K562 (cell line): ENCODE results near the gene RBSN. TPM values are rescaled to one million over a fixed set of nuclear protein-coding genes. Genes with fewer than 3 reads are reported as not detected.

Experiments used
- MGA ChIP-seq: fragments of 450-650 bp; IDR thresholded peaks from 2 replicates; pipeline ENCODE4 v1.6.1; 2016; ENCODE audit warnings: mild to moderate bottlenecking, moderate library complexity
- SAFB2 ChIP-seq: fragments of 200-400 bp; formaldehyde crosslinking; IDR thresholded peaks from 2 replicates; pipeline ENCODE4 v1.6.1; 2018; ENCODE audit warnings: borderline replicate concordance, low read length, low read depth, moderate library complexity; ENCODE audit not compliant: severe bottlenecking
- SNRNP70 ChIP-seq: fragments of 200-400 bp; formaldehyde crosslinking; optimal IDR thresholded peaks from 2 replicates; pipeline ENCODE3; 2017; ENCODE audit warnings: low read depth, low read length
- TBL1XR1 ChIP-seq, 2 experiments: IDR thresholded peaks; 2 replicates each; pipeline ENCODE4 v1.6.1; 2012; ENCODE audit warnings: improper control_type of control experiment in 2 of 2, low read length in 2 of 2, mild to moderate bottlenecking in 1 of 2
- TRIM28 ChIP-seq: fragments of 450-650 bp; IDR thresholded peaks from 2 replicates; pipeline ENCODE4 v1.6.1; 2017
- ZFP36 ChIP-seq: fragments of 150-350 bp; IDR thresholded peaks from 2 replicates; pipeline ENCODE4 v1.6.1; 2018; ENCODE audit warnings: low read length, low read depth; ENCODE audit not compliant: partially characterized antibody
- ZNF239 ChIP-seq: fragments of 250-450 bp; sonication (Bioruptor Pico); IDR thresholded peaks from 2 replicates; pipeline ENCODE4 v1.4.0; 2020; ENCODE audit warnings: mild to moderate bottlenecking
- ZNF408 ChIP-seq: fragments of 250-450 bp; sonication (Bioruptor Pico); IDR thresholded peaks from 2 replicates; pipeline ENCODE4 v1.4.0; 2020; ENCODE audit warnings: low read depth, mild to moderate bottlenecking, moderate library complexity
- ZNF699 ChIP-seq: fragments of 250-450 bp; sonication (Bioruptor Pico); IDR thresholded peaks from 2 replicates; pipeline ENCODE4 v1.8.0; 2021; ENCODE audit warnings: mild to moderate bottlenecking, moderate library complexity; ENCODE audit not compliant: insufficient replicate concordance
- polyA plus RNA-seq, 8 experiments: library from polyadenylated mRNA; depleted of rRNA in 4 of 8; stranded (reverse) in 5 of 8; unstranded in 3 of 8; fragments of >200 nt; fragmentation: Nextera tagmentation in 2 of 8; fragmentation: Illumina TruSeq in 1 of 8; extraction: Ambion mirVana in 2 of 8; extraction: Trizol in 1 of 8; gene quantifications; 2 replicates each; pipeline versions ENCODE4 v1.2.1 to v1.2.3, GENCODE V29; 2011 to 2014; ENCODE audit warnings: inconsistent platforms in 1 of 8, missing spikeins in 1 of 8
- total RNA-seq, 7 experiments: library from RNA; depleted of rRNA in 6 of 7; stranded (reverse); fragments of >200 nt in 6 of 7; fragmentation: Illumina TruSeq in 2 of 7; extraction: Trizol in 2 of 7; gene quantifications; 2 replicates each; pipeline versions ENCODE4 v1.2.1 to v1.2.3, GENCODE V29; 2011 to 2021; ENCODE audit warnings: low replicate concordance in 1 of 7
- TF ChIP-seq, protein P1 (sequence below): fragments of 450-650 bp; formaldehyde crosslinking; IDR thresholded peaks from 2 replicates; pipeline ENCODE4 v1.4.0; 2020; ENCODE audit warnings: mild to moderate bottlenecking
- TF ChIP-seq, protein P2 (sequence below): fragments of 250-450 bp; sonication (Bioruptor Pico); IDR thresholded peaks from 2 replicates; pipeline ENCODE4 v1.8.0; 2022; ENCODE audit warnings: inconsistent platforms

The RBSN gene
- total and polyA plus RNA-seq, 9 of the 15 experiments (the other 6 are each of a cell fraction or from before 2014, with no cell fraction given), result 2.9 to 19.6 (median 15.0) TPM

DNA sequence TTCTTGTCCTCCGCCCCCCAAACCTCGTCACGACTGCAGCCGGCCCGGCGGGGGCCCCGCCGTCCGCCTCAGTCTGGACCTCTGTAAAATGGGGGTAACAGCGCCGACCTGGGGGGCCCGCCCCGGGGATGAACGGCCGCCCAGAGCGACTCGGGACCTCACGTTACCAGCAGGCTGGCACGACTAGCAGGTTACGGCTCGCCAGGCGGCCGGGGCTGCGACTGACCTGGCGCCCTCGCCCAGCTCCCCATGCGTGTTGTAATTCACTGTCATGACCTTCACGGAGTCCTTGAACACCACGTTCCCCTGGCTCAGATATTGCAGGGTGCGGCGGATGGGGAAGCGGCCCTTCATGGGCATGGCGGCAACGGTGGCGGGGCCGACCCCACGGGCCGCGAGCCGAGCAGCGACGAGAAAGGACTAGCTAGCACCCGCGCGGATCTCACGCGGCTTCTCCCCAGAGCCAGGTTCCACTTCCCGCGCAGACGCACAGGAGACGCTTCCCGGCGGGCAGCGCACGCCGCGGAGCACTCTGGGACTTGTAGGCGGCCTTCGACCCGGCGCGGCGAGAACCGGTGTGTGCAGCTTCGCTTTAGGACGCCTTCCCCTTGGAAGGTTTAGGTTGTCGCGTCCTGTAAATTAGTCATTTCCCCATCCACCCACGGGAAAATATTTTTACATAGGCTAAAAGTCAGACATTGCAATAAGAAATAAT, 34.0 kb downstream of the RBSN start, which contains the start of gene MRPS25 (continued):
- TF ChIP-seq MGA (peak; percentile 93), ZNF408 (CRISPR knock-in tag) (no peak), ZFP36 (no peak), TBL1XR1 (IDR thresholded peaks at IDR 0.05; ENCODE audit: low read length in 2 of 2) (0 out of 4 replicates have a peak, but pooled peaks of 1 of the 2 experiments have one; percentile 23), SAFB2 (no peak), SNRNP70 (no peak), TRIM28 (no peak), ZNF239 (CRISPR knock-in tag) (no peak), ZNF699 (CRISPR knock-in tag) (no peak)
- TF ChIP-seq, protein P1, sequence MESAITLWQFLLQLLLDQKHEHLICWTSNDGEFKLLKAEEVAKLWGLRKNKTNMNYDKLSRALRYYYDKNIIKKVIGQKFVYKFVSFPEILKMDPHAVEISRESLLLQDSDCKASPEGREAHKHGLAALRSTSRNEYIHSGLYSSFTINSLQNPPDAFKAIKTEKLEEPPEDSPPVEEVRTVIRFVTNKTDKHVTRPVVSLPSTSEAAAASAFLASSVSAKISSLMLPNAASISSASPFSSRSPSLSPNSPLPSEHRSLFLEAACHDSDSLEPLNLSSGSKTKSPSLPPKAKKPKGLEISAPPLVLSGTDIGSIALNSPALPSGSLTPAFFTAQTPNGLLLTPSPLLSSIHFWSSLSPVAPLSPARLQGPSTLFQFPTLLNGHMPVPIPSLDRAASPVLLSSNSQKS (CRISPR knock-in tag), result no peak
- TF ChIP-seq, protein P2, sequence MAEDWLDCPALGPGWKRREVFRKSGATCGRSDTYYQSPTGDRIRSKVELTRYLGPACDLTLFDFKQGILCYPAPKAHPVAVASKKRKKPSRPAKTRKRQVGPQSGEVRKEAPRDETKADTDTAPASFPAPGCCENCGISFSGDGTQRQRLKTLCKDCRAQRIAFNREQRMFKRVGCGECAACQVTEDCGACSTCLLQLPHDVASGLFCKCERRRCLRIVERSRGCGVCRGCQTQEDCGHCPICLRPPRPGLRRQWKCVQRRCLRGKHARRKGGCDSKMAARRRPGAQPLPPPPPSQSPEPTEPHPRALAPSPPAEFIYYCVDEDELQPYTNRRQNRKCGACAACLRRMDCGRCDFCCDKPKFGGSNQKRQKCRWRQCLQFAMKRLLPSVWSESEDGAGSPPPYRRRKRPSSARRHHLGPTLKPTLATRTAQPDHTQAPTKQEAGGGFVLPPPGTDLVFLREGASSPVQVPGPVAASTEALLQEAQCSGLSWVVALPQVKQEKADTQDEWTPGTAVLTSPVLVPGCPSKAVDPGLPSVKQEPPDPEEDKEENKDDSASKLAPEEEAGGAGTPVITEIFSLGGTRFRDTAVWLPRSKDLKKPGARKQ (CRISPR knock-in tag), result no peak
